G401.6 (cell line): ENCODE data around the gene A2ML1.
"Not testable (repeated sequence)": the region's sequence is repeated elsewhere in the genome, so short reads cannot be mapped to it uniquely, and the experiment has no call there.

Experiments used
- FAIRE-seq: peaks from 2 replicates; lab custom pipeline; 2012; peaks lifted over from hg19 to GRCh38; lab: Jason Lieb, UNC

The A2ML1 gene

GRCh38 chr12:8822298-8822697 lies at the start of gene A2ML1:
TSS of gene A2ML1 (plus strand) at chr12:8822621. CDS start at chr12:8822652, 31 bp downstream.
- no peak for FAIRE-seq

GRCh38 chr12:8773461-8773860 lies 49.0 kb upstream of the A2ML1 start:
- no peak for FAIRE-seq

GRCh38 chr12:8779281-8779680 lies 43.1 kb upstream of the A2ML1 start:
- no peak for FAIRE-seq

- FAIRE-seq, result no peak
Observed at GRCh38 chr12:8779862-8780261, 42.6 kb upstream of the A2ML1 start.

- peak; percentile 64 for FAIRE-seq
Observed at GRCh38 chr12:8780389-8780788, 42.0 kb upstream of the A2ML1 start.

GRCh38 chr12:8781381-8782127 lies 40.9 kb upstream of the A2ML1 start:
- FAIRE-seq, result no peak

- FAIRE-seq, result no peak
Observed at GRCh38 chr12:8784290-8784888, 38.0 kb upstream of the A2ML1 start.

- no peak for FAIRE-seq
Observed at GRCh38 chr12:8785499-8785898, 36.9 kb upstream of the A2ML1 start.

GRCh38 chr12:8787206-8787605 lies 35.2 kb upstream of the A2ML1 start:
- FAIRE-seq, result not testable (repeated sequence)

GRCh38 chr12:8788706-8789105 lies 33.7 kb upstream of the A2ML1 start:
- FAIRE-seq, result not testable (repeated sequence)

- FAIRE-seq, result not testable (repeated sequence)
Observed at GRCh38 chr12:8789341-8790013, 32.9 kb upstream of the A2ML1 start.

- FAIRE-seq, result not testable (repeated sequence)
Observed at GRCh38 chr12:8793226-8793625, 29.2 kb upstream of the A2ML1 start.

GRCh38 chr12:8794611-8795010 lies 27.8 kb upstream of the A2ML1 start:
- FAIRE-seq, result not testable (repeated sequence)

- FAIRE-seq, result no peak
Observed at GRCh38 chr12:8796831-8797626, 25.4 kb upstream of the A2ML1 start.

- FAIRE-seq, result not testable (repeated sequence)
Observed at GRCh38 chr12:8801213-8801612, 21.2 kb upstream of the A2ML1 start.

GRCh38 chr12:8804833-8805232 lies 17.6 kb upstream of the A2ML1 start:
- not testable (repeated sequence) for FAIRE-seq

GRCh38 chr12:8805487-8805886 lies 16.9 kb upstream of the A2ML1 start:
- FAIRE-seq, result not testable (repeated sequence)

GRCh38 chr12:8807084-8807483 lies 15.3 kb upstream of the A2ML1 start:
- FAIRE-seq, result not testable (repeated sequence)

GRCh38 chr12:8810112-8810511 lies 12.3 kb upstream of the A2ML1 start:
- FAIRE-seq, result not testable (repeated sequence)

- FAIRE-seq, result no peak
Observed at GRCh38 chr12:8813572-8814357, 8.7 kb upstream of the A2ML1 start.

GRCh38 chr12:8816448-8817050 lies 5.9 kb upstream of the A2ML1 start:
- no peak for FAIRE-seq
